HEK293 (cell line): ENCODE results near the gene ATG2A.
A peak's percentile ranks its signal among the peaks of the same experiment; 100 is the strongest.

ENCODE experiments used
- EGR2 ChIP-seq: fragments of 450-650 bp; formaldehyde crosslinking; IDR thresholded peaks from 2 replicates; pipeline ENCODE4 v1.5.1; 2016; ENCODE audit warnings: low read depth, missing biosample characterization, missing genetic modification characterization
- GLIS1 ChIP-seq: fragments of 450-650 bp; formaldehyde crosslinking; IDR thresholded peaks from 2 replicates; pipeline ENCODE4 v1.5.1; 2016; ENCODE audit warnings: missing biosample characterization, missing genetic modification characterization
- GLIS2 ChIP-seq: fragments of 450-650 bp; formaldehyde crosslinking; IDR thresholded peaks from 2 replicates; pipeline ENCODE4 v1.5.1; 2016; ENCODE audit warnings: missing biosample characterization, missing genetic modification characterization
- HOXA7 ChIP-seq: sonication (generic); formaldehyde crosslinking; IDR thresholded peaks from 2 replicates; pipeline ENCODE4 v1.8.1; 2022; ENCODE audit warnings: missing genetic modification reagents, borderline replicate concordance
- KLF10 ChIP-seq: fragments of 450-650 bp; IDR thresholded peaks from 2 replicates; pipeline ENCODE4 v1.5.1; 2018; ENCODE audit warnings: missing biosample characterization, mild to moderate bottlenecking, missing genetic modification characterization
- KLF9 ChIP-seq: fragments of 450-650 bp; formaldehyde crosslinking; IDR thresholded peaks from 2 replicates; pipeline ENCODE4 v1.5.1; 2016; ENCODE audit warnings: missing biosample characterization, missing genetic modification characterization, low read depth
- SCRT2 ChIP-seq: fragments of 450-650 bp; formaldehyde crosslinking; IDR thresholded peaks from 2 replicates; pipeline ENCODE4 v1.5.1; 2016; ENCODE audit warnings: missing biosample characterization, missing genetic modification characterization
- SP3 ChIP-seq: fragments of 450-650 bp; formaldehyde crosslinking; IDR thresholded peaks from 2 replicates; pipeline ENCODE4 v1.5.1; 2016; ENCODE audit warnings: missing biosample characterization, missing genetic modification characterization
- TSHZ1 ChIP-seq: fragments of 450-650 bp; formaldehyde crosslinking; IDR thresholded peaks from 2 replicates; pipeline ENCODE4 v1.5.1; 2016; ENCODE audit warnings: missing biosample characterization, missing genetic modification characterization, borderline replicate concordance
- ZBTB10 ChIP-seq: fragments of 450-650 bp; formaldehyde crosslinking; IDR thresholded peaks from 2 replicates; pipeline ENCODE4 v1.5.1; 2016; ENCODE audit warnings: missing biosample characterization, missing genetic modification characterization
- ZBTB17 ChIP-seq: fragments of 450-650 bp; formaldehyde crosslinking; IDR thresholded peaks from 2 replicates; pipeline ENCODE4 v1.5.1; 2016; ENCODE audit warnings: missing biosample characterization, missing genetic modification characterization
- ZBTB7A ChIP-seq: fragments of 450-650 bp; formaldehyde crosslinking; IDR thresholded peaks from 2 replicates; pipeline ENCODE4 v1.5.1; 2016; ENCODE audit warnings: low read depth, missing biosample characterization, missing genetic modification characterization
- ZBTB8A ChIP-seq: fragments of 450-650 bp; formaldehyde crosslinking; IDR thresholded peaks from 2 replicates; pipeline ENCODE4 v1.5.1; 2016; ENCODE audit warnings: missing biosample characterization, missing genetic modification characterization
- ZEB2 ChIP-seq: fragments of 450-650 bp; formaldehyde crosslinking; IDR thresholded peaks from 2 replicates; pipeline ENCODE4 v1.5.1; 2016; ENCODE audit warnings: missing biosample characterization, missing genetic modification characterization
- ZFP37 ChIP-seq: fragments of 450-650 bp; formaldehyde crosslinking; IDR thresholded peaks from 2 replicates; pipeline ENCODE4 v1.5.1; 2016; ENCODE audit warnings: missing biosample characterization, missing genetic modification characterization
- ZNF155 ChIP-seq: fragments of 450-650 bp; formaldehyde crosslinking; IDR thresholded peaks from 2 replicates; pipeline ENCODE4 v1.5.1; 2016; ENCODE audit warnings: missing biosample characterization, missing genetic modification characterization
- ZNF184 ChIP-seq: fragments of 450-650 bp; IDR thresholded peaks from 2 replicates; pipeline ENCODE4 v1.5.1; 2018; ENCODE audit warnings: missing biosample characterization, mild to moderate bottlenecking, missing genetic modification characterization
- ZNF23 ChIP-seq: fragments of 450-650 bp; formaldehyde crosslinking; IDR thresholded peaks from 2 replicates; pipeline ENCODE4 v1.5.1; 2016; ENCODE audit warnings: missing biosample characterization, missing genetic modification characterization, borderline replicate concordance
- ZNF366 ChIP-seq: fragments of 450-650 bp; formaldehyde crosslinking; conservative IDR thresholded peaks from 2 replicates; pipeline ENCODE4 v1.5.1; 2016; ENCODE audit warnings: missing biosample characterization, missing genetic modification characterization
- ZNF394 ChIP-seq: fragments of 450-650 bp; formaldehyde crosslinking; IDR thresholded peaks from 2 replicates; pipeline ENCODE4 v1.5.1; 2016; ENCODE audit warnings: missing biosample characterization, missing genetic modification characterization, mild to moderate bottlenecking, moderate library complexity, borderline replicate concordance
- ZNF555 ChIP-seq: fragments of 450-650 bp; formaldehyde crosslinking; conservative IDR thresholded peaks from 2 replicates; pipeline ENCODE4 v1.5.1; 2017; ENCODE audit warnings: missing biosample characterization, mild to moderate bottlenecking, missing genetic modification characterization, inconsistent platforms
- ZNF600 ChIP-seq: fragments of 450-650 bp; formaldehyde crosslinking; IDR thresholded peaks from 2 replicates; pipeline ENCODE4 v1.5.1; 2016; ENCODE audit warnings: missing biosample characterization, missing genetic modification characterization
- ZNF692 ChIP-seq: fragments of 450-650 bp; formaldehyde crosslinking; IDR thresholded peaks from 2 replicates; pipeline ENCODE4 v1.5.1; 2016; ENCODE audit warnings: missing biosample characterization, missing genetic modification characterization
- ZNF776 ChIP-seq: fragments of 450-650 bp; formaldehyde crosslinking; IDR thresholded peaks from 2 replicates; pipeline ENCODE4 v1.5.0; 2017; ENCODE audit warnings: missing biosample characterization, missing genetic modification characterization, borderline replicate concordance
- ZNF837 ChIP-seq: fragments of 450-650 bp; formaldehyde crosslinking; IDR thresholded peaks from 2 replicates; pipeline ENCODE4 v1.5.1; 2016; ENCODE audit warnings: missing biosample characterization, missing genetic modification characterization
- TF ChIP-seq, protein P1 (sequence below): fragments of 450-650 bp; formaldehyde crosslinking; IDR thresholded peaks from 2 replicates; pipeline ENCODE4 v1.5.1; 2016; ENCODE audit warnings: missing biosample characterization, missing genetic modification characterization
- TF ChIP-seq, protein P2 (sequence below): fragments of 450-650 bp; formaldehyde crosslinking; IDR thresholded peaks from 2 replicates; pipeline ENCODE4 v1.5.1; 2016; ENCODE audit warnings: missing biosample characterization, missing genetic modification characterization
- TF ChIP-seq, protein P3 (sequence below): fragments of 450-650 bp; formaldehyde crosslinking; IDR thresholded peaks from 2 replicates; pipeline ENCODE4 v1.5.1; 2016; ENCODE audit warnings: missing biosample characterization, missing genetic modification characterization

ATG2A gene

GRCh38 chr11:64878494-64879243 is 38.3 kb downstream of the ATG2A start, which contains the start of gene EHD1 (continued):
- TF ChIP-seq, protein P1, sequence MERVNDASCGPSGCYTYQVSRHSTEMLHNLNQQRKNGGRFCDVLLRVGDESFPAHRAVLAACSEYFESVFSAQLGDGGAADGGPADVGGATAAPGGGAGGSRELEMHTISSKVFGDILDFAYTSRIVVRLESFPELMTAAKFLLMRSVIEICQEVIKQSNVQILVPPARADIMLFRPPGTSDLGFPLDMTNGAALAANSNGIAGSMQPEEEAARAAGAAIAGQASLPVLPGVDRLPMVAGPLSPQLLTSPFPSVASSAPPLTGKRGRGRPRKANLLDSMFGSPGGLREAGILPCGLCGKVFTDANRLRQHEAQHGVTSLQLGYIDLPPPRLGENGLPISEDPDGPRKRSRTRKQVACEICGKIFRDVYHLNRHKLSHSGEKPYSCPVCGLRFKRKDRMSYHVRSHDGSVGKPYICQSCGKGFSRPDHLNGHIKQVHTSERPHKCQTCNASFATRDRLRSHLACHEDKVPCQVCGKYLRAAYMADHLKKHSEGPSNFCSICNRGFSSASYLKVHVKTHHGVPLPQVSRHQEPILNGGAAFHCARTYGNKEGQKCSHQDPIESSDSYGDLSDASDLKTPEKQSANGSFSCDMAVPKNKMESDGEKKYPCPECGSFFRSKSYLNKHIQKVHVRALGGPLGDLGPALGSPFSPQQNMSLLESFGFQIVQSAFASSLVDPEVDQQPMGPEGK (tag by site-specific recombination) = peak; percentile 98
- TF ChIP-seq KLF10 (tag by site-specific recombination) (peak; percentile 59), ZEB2 (tag by site-specific recombination) (peak; percentile 71), ZNF155 (tag by site-specific recombination) (no peak), ZNF837 (tag by site-specific recombination) (no peak), ZBTB7A (tag by site-specific recombination) (no peak), ZBTB8A (tag by site-specific recombination) (peak; percentile 96), ZBTB17 (no peak), EGR2 (tag by site-specific recombination) (peak; percentile 22; the same call in 1 of the 2 replicates), HOXA7 (no peak), ZNF600 (peak; percentile 74), SCRT2 (tag by site-specific recombination) (peak; percentile 71), ZBTB10 (tag by site-specific recombination) (0 out of 2 replicates have a peak, but pooled peaks have one; percentile 24), SP3 (peak; percentile 95), TSHZ1 (tag by site-specific recombination) (no peak), ZNF184 (tag by site-specific recombination) (no peak), GLIS1 (tag by site-specific recombination) (peak; percentile 55), ZNF555 (tag by site-specific recombination) (no peak), ZNF776 (tag by site-specific recombination) (no peak), ZNF394 (tag by site-specific recombination) (0 out of 2 replicates have a peak, but pooled peaks have one; percentile 1), GLIS2 (tag by site-specific recombination) (peak; percentile 74), ZNF23 (tag by site-specific recombination) (no peak), ZNF366 (tag by site-specific recombination) (peak; percentile 43; the same call in 1 of the 2 replicates), KLF9 (tag by site-specific recombination) (peak; percentile 75), ZFP37 (tag by site-specific recombination) (0 out of 2 replicates have a peak, but pooled peaks have one; percentile 26), ZNF692 (tag by site-specific recombination) (peak; percentile 22; the same call in 1 of the 2 replicates)
- TF ChIP-seq, protein P2, sequence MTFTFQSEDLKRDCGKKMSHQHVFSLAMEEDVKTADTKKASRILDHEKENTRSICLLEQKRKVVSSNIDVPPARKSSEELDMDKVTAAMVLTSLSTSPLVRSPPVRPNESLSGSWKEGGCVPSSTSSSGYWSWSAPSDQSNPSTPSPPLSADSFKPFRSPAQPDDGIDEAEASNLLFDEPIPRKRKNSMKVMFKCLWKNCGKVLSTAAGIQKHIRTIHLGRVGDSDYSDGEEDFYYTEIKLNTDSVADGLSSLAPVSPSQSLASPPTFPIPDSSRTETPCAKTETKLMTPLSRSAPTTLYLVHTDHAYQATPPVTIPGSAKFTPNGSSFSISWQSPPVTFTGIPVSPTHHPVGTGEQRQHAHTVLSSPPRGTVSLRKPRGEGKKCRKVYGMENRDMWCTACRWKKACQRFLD = no peak
- TF ChIP-seq, protein P3, sequence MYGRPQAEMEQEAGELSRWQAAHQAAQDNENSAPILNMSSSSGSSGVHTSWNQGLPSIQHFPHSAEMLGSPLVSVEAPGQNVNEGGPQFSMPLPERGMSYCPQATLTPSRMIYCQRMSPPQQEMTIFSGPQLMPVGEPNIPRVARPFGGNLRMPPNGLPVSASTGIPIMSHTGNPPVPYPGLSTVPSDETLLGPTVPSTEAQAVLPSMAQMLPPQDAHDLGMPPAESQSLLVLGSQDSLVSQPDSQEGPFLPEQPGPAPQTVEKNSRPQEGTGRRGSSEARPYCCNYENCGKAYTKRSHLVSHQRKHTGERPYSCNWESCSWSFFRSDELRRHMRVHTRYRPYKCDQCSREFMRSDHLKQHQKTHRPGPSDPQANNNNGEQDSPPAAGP (tag by site-specific recombination) = peak; percentile 65; the same call in 1 of the 2 replicates
